ENCODE results near the gene EVA1A. TPM values are rescaled to one million over a fixed set of nuclear protein-coding genes. Genes with fewer than 3 reads are reported as not detected.

EVA1A gene
- total RNA-seq, 1 experiment from 2014 or later: 0.68 TPM

GRCh38 chr2:75569546-75569945 is 8.8 kb upstream of the EVA1A start:
- Histone ChIP-seq H2BK5ac (ENCODE audit: insufficient read length, low read length) (no peak overlapping the region), H4K5ac (ENCODE audit: insufficient read length, low read depth, low read length) (no peak overlapping the region), H4K91ac (ENCODE audit: insufficient read length, low read depth, low read length) (no peak overlapping the region), H3K23me2 (ENCODE audit: insufficient read length, low read depth, low read length, poor library complexity, severe bottlenecking) (no peaks in the 10 kb centered on the region), H3K9me3 (ENCODE audit: control insufficient read depth, low read depth, low read length) (no peaks in the 10 kb centered on the region), H3K14ac (ENCODE audit: insufficient read depth, low read length) (no peak overlapping the region), H3K27me3 (ENCODE audit: insufficient read depth, low read length) (no peaks in the 10 kb centered on the region), H3K23ac (ENCODE audit: insufficient read length, low read depth, low read length) (no peak overlapping the region), H3K4me1 (ENCODE audit: insufficient read depth, low read length) (no peaks in the 10 kb centered on the region), H3K79me1 (ENCODE audit: insufficient read depth, low read depth, low read length, poor library complexity, severe bottlenecking) (no peaks in the 10 kb centered on the region), H2BK120ac (ENCODE audit: low read depth, low read length, poor library complexity, severe bottlenecking) (no peak overlapping the region), H3K9ac (ENCODE audit: extremely low read depth, insufficient read length, low read length) (no peak overlapping the region), H2BK20ac (ENCODE audit: low read depth, low read length, poor library complexity, severe bottlenecking) (no peak overlapping the region), H3K4ac (ENCODE audit: low read depth, low read length) (no peak overlapping the region), H4K20me1 (ENCODE audit: control insufficient read depth, insufficient read depth, insufficient read length) (no peaks in the 10 kb centered on the region), H4K8ac (replicated peaks; ENCODE audit: insufficient read length, low read depth, low read length) (no peak overlapping the region), H3T11ph (ENCODE audit: low read length) (no peak overlapping the region), H3K4me2 (ENCODE audit: insufficient read depth, insufficient read length, low read length) (no peak overlapping the region), H2BK15ac (ENCODE audit: low read depth, low read length) (no peak overlapping the region), H3K18ac (ENCODE audit: insufficient read length, low read depth, low read length) (no peak overlapping the region), H3K56ac (ENCODE audit: insufficient read length, low read depth, low read length) (no peak overlapping the region), H3K27ac (ENCODE audit: insufficient read length, low read depth, low read length) (no peak overlapping the region), H3K79me2 (ENCODE audit: insufficient read depth, low read length) (no peaks in the 10 kb centered on the region), H2BK12ac (ENCODE audit: insufficient read length, low read depth, low read length) (no peak overlapping the region), H2AFZ (ENCODE audit: low read length) (no peak overlapping the region), H2AK5ac (ENCODE audit: insufficient read length, low read length) (no peak overlapping the region)
- Mint-ChIP-seq H3K36me3 (ENCODE audit: insufficient read depth in 1 of 3, low read depth in 3 of 3) (no peaks in the 10 kb centered on the region), H3K4me1 (peaks cover 7% of the 10 kb centered on the region in 2 experiments), H3K27me3 (ENCODE audit: low read depth) (peaks cover 9% of the 10 kb centered on the region), H3K9me3 (no peaks in the 10 kb centered on the region), H3K4me3 (no peak overlapping the region), H3K27ac (no peak overlapping the region; a peak in 1 of 7 replicates)
- no peak for DNase-seq
- no peak for TF ChIP-seq CTCF (conservative IDR thresholded peaks at IDR 0.05)
- WGBS (ENCODE audit: extremely low coverage, insufficient read length, low lambda C conversion rate): no CpG with 5 or more reads among the region's 5 CpGs

All from H9 (cell line).